ENCODE results near the gene ALS2. TPM values are rescaled to one million over a fixed set of nuclear protein-coding genes. Genes with fewer than 3 reads are reported as not detected.
A peak's percentile ranks its signal among the peaks of the same experiment; 100 is the strongest.

The ALS2 gene
- total and polyA plus RNA-seq, 2 donors from 2014 or later = 7.1 to 24.4 TPM

DNA sequence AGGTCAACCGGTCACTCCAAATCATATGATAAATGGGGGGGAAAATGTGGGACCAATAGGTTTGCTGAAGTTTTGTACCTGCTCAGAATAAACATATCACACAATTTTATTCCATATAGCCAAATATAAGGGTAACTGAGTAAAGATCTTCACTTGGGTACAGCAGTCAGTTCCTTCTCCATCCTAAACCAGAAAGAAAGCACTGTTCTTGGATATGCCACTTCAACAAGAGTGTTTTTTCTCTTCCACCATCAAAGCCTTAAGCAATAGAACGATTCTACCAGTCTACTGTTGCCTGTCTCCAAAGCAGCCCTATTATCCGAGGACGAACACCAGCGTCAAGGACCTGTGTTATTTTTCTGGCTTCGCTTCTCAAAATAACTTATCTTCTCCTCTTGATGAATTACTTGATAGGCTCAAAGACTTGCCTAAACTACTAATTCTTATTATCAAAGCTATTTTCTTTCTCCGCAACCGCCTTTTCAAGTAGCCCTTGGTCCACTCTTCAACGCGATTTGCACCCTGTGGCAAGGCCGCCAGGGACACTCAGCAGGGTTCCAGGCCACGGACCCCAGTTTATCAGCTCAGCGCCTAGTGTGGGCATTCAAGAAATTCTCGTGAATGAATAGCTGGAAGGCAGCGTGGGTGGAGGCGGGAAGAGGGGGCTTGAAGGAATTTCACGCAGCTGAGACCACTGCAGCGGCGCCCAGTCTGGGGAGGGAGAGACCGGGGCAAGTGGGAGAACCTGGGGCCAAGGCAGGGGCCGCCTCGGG, 646 bp downstream of the ALS2 start:
- FAIRE-seq = no peak
- peaks cover 0 to 7% (median 7%) of the 10 kb centered on the region in 3 donors for H3K4me1 ChIP-seq (ENCODE audit: control insufficient read depth in 2 of 3, insufficient read depth in 2 of 3, low read depth in 1 of 3, low read length in 3 of 3)
- peak in 1 of 5 donors; percentile 66 for DNase-seq
- peak overlapping the region; percentile 74 to 90 (median 89) for H3K9ac ChIP-seq (ENCODE audit: low read length in 3 of 3)
- TF ChIP-seq, protein P1, sequence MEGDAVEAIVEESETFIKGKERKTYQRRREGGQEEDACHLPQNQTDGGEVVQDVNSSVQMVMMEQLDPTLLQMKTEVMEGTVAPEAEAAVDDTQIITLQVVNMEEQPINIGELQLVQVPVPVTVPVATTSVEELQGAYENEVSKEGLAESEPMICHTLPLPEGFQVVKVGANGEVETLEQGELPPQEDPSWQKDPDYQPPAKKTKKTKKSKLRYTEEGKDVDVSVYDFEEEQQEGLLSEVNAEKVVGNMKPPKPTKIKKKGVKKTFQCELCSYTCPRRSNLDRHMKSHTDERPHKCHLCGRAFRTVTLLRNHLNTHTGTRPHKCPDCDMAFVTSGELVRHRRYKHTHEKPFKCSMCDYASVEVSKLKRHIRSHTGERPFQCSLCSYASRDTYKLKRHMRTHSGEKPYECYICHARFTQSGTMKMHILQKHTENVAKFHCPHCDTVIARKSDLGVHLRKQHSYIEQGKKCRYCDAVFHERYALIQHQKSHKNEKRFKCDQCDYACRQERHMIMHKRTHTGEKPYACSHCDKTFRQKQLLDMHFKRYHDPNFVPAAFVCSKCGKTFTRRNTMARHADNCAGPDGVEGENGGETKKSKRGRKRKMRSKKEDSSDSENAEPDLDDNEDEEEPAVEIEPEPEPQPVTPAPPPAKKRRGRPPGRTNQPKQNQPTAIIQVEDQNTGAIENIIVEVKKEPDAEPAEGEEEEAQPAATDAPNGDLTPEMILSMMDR (IDR thresholded peaks at IDR 0.05; ENCODE audit: borderline replicate concordance, extremely low read depth, insufficient read depth) = no peak
- H3K9me3 ChIP-seq (ENCODE audit: control insufficient read depth in 2 of 3, insufficient read depth in 1 of 3, low read length in 3 of 3) = no peaks in the 10 kb centered on the region
- no peaks in the 10 kb centered on the region for H3K27me3 ChIP-seq (ENCODE audit: control insufficient read depth, insufficient read depth, low read length)
- intact Hi-C loops (cut with DNase I) = no loop called here
- H3K36me3 ChIP-seq (ENCODE audit: control insufficient read depth in 2 of 3, insufficient read depth in 3 of 3, low read length in 3 of 3) = no peaks in the 10 kb centered on the region
- peak overlapping the region; percentile 80 to 99 (median 89) for H3K4me3 ChIP-seq (ENCODE audit: low read length in 3 of 3)
- peak overlapping the region; percentile 77 to 86 for H3K27ac ChIP-seq (ENCODE audit: low read depth in 2 of 2, low read length in 2 of 2)

DNA sequence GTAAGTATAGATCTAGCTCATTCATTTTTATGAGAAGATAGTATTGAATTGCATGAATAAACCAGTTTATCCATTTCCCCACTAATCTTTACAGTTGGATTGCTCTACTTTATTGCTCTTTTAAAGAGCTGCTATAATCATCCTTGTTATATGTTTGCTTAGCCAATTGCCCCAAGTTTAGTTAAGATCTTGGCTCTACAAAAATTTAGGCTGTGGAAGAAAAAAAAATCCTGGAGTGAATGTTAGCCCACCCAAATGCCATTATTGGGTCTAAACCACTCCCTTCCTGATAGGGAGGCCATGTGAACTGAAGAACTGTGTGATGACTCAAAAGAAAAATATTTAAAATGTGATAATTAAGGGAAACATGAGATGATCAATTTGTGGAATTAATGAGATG, 2.9 kb downstream of the ALS2 start:
- TF ChIP-seq, protein P1 (IDR thresholded peaks at IDR 0.05; ENCODE audit: borderline replicate concordance, extremely low read depth, insufficient read depth) = no peak
- H3K36me3 ChIP-seq (ENCODE audit: control insufficient read depth in 2 of 3, insufficient read depth in 3 of 3, low read length in 3 of 3) = no peaks in the 10 kb centered on the region
- H3K9me3 ChIP-seq (ENCODE audit: control insufficient read depth in 2 of 3, insufficient read depth in 1 of 3, low read length in 3 of 3) = no peaks in the 10 kb centered on the region
- no peak overlapping the region for H3K4me3 ChIP-seq (ENCODE audit: low read length in 3 of 3)
- FAIRE-seq = no peak
- DNase-seq = no peak
- H3K4me1 ChIP-seq (ENCODE audit: control insufficient read depth in 2 of 3, insufficient read depth in 2 of 3, low read depth in 1 of 3, low read length in 3 of 3) = peaks cover 0 to 7% (median 7%) of the 10 kb centered on the region in 3 donors
- intact Hi-C loops (cut with DNase I) = no loop called here
- no peak overlapping the region for H3K9ac ChIP-seq (ENCODE audit: low read length in 3 of 3)
- no peak overlapping the region for H3K27ac ChIP-seq (ENCODE audit: low read depth in 2 of 2, low read length in 2 of 2)
- no peaks in the 10 kb centered on the region for H3K27me3 ChIP-seq (ENCODE audit: control insufficient read depth, insufficient read depth, low read length)

- intact Hi-C loops (cut with DNase I) = no loop called here
- no peaks in the 10 kb centered on the region for H3K9me3 ChIP-seq (ENCODE audit: control insufficient read depth in 2 of 3, insufficient read depth in 1 of 3, low read length in 3 of 3)
- H3K9ac ChIP-seq (ENCODE audit: low read length in 3 of 3) = no peak overlapping the region
- H3K36me3 ChIP-seq (ENCODE audit: control insufficient read depth in 2 of 3, insufficient read depth in 3 of 3, low read length in 3 of 3) = no peaks in the 10 kb centered on the region
- no peaks in the 10 kb centered on the region for H3K27me3 ChIP-seq (ENCODE audit: control insufficient read depth, insufficient read depth, low read length)
- no peak overlapping the region for H3K4me3 ChIP-seq (ENCODE audit: low read length in 3 of 3)
- TF ChIP-seq, protein P1 (IDR thresholded peaks at IDR 0.05; ENCODE audit: borderline replicate concordance, extremely low read depth, insufficient read depth) = no peak
- H3K27ac ChIP-seq (ENCODE audit: low read depth in 2 of 2, low read length in 2 of 2) = no peak overlapping the region
- FAIRE-seq (no peak), DNase-seq (no peak)
- H3K4me1 ChIP-seq (ENCODE audit: control insufficient read depth in 2 of 3, insufficient read depth in 2 of 3, low read depth in 1 of 3, low read length in 3 of 3) = peaks cover 0 to 7% (median 7%) of the 10 kb centered on the region in 3 donors
Measured at GRCh38 chr2:201777043-201777442, 3.7 kb downstream of the ALS2 start.

All from kidney (tissue), 14 donors.